IPS DF 6.9 (cell line): ENCODE measurements around the gene DUSP10.

Source experiments
- DNase-seq: peaks from one replicate; pipeline ENCODE4 v3.0.0-alpha.2; 2013; ENCODE audit warnings: low read depth, low spot score
- H3K27ac ChIP-seq: one replicate; pipeline ENCODE4 v1.5.1; 2013; ENCODE audit warnings: low read length, control low read depth
- H3K27me3 ChIP-seq: 2 replicates; pipeline ENCODE4 v1.6.1; 2013; ENCODE audit warnings: mild to moderate bottlenecking, low read length; ENCODE audit not compliant: control insufficient read depth, insufficient read depth
- H3K36me3 ChIP-seq: 2 replicates; pipeline ENCODE4 v1.6.1; 2013; ENCODE audit warnings: low read length; ENCODE audit not compliant: control insufficient read depth, insufficient read depth
- H3K4me1 ChIP-seq: 2 replicates; pipeline ENCODE4 v1.6.1; 2013; ENCODE audit warnings: low read length; ENCODE audit not compliant: control insufficient read depth, insufficient read depth
- H3K4me3 ChIP-seq: 2 replicates; pipeline ENCODE4 v1.5.1; 2013; ENCODE audit warnings: mild to moderate bottlenecking, low read length
- H3K9me3 ChIP-seq: 2 replicates; pipeline ENCODE4 v1.6.1; 2013; ENCODE audit warnings: low read length, inconsistent platforms; ENCODE audit not compliant: control insufficient read depth, insufficient read depth
- WGBS: extraction: QIAGEN DNeasy Blood & Tissue Kit; methylation state at CpG from one replicate; pipeline ENCODE4 v1.1.7; 2013; ENCODE audit warnings: mixed read lengths, missing lambda C conversion rate; ENCODE audit not compliant: insufficient read length, insufficient coverage; 5-methylcytosine and 5-hydroxymethylcytosine counted together

The DUSP10 gene

DNA sequence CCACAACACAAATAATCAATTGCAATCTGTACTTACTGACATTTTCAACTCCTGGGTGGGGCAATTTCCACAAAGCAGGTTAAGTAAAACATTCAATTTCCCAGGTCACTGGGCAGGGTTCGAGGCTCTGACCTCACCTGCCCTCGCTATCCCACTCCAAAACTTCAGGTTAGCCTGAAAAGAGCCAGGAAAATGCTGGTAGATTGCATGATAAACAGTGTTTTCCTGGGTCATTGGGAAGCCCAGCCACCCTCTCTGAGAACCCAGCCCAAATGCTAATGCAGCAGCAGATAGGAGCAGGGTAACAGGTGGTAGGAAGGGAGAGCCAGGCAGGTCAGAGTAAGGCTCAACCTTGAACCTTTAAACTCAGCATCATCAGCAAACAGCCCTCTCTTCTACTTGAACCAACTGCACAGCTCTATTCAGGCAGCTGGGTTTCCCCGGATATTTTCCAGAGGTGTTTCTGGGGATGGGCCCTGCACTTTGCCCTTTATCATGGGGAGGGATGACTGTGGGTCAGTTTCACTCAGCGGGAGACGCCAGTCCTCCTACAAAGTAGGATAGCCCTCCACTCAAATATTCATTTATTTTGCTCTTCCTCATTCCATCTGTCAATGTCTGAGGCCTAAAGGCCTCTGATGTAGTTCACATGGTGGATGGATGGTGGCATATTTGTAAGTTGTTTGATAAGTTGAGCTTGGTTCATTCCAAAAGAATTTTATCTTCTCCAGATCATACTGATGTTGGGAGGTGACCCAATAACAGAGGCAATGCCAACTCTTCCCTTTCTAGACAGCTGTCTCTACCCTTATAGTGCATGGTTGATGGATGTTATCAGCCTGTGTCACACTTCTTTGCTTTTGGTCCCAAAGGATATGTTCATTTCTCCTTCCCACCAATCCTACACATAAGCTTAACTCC lies 65.7 kb downstream of the DUSP10 start:
- no peaks in the 10 kb centered on the region for H3K4me1 ChIP-seq
- no peak for DNase-seq
- no peak overlapping the region for H3K4me3 ChIP-seq
- WGBS = no CpG with 5 or more reads among the region's 5 CpGs
- no peak overlapping the region for H3K27ac ChIP-seq
- no peaks in the 10 kb centered on the region for H3K27me3 ChIP-seq
- H3K9me3 ChIP-seq = no peaks in the 10 kb centered on the region
- no peaks in the 10 kb centered on the region for H3K36me3 ChIP-seq

DNA sequence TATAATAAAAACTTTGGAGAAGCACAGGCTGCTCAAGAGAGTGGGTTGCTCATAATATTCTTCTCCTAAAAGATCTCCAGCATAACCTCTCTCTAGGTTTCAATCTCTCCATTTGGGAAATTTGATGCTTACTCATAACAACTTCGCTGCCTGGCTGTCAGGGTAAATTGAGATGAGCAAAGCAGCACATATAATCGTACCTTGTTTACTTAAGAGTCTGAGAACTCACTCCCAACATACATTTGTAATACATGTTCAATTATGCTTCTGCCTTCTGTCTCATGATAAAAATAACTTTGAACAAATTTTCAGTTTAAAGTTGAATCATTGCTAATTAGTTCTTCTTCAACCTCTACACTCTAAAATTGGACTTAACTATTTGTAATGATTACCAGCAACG lies 68.9 kb downstream of the DUSP10 start:
- Histone ChIP-seq H3K36me3 (no peaks in the 10 kb centered on the region), H3K4me3 (no peak overlapping the region), H3K9me3 (no peaks in the 10 kb centered on the region), H3K27ac (no peak overlapping the region), H3K4me1 (no peaks in the 10 kb centered on the region), H3K27me3 (no peaks in the 10 kb centered on the region)
- no peak for DNase-seq
- no CpG with 5 or more reads among the region's 3 CpGs for WGBS

DNA sequence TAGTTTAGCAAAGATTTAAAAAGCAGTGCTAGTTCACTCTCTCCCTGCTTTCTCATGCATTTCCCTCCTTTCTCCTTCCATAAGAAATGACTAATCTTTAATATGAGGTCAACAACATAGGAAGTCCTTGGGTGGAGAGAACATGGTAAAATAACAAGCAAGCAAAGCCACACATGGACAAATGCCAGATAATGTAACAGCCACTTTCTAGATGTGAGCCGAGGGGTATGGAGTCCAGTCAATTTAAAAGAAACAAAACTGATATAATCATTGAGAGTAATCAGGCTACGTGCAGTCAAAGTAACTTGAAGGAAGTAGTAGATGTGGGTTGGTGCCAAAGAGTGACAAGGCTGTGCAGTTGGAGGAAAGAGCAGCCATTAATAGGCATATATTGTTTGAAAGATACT lies 69.6 kb downstream of the DUSP10 start:
- H3K4me3 ChIP-seq = no peak overlapping the region
- DNase-seq = no peak
- WGBS = no CpG with 5 or more reads among the region's 2 CpGs

DNA sequence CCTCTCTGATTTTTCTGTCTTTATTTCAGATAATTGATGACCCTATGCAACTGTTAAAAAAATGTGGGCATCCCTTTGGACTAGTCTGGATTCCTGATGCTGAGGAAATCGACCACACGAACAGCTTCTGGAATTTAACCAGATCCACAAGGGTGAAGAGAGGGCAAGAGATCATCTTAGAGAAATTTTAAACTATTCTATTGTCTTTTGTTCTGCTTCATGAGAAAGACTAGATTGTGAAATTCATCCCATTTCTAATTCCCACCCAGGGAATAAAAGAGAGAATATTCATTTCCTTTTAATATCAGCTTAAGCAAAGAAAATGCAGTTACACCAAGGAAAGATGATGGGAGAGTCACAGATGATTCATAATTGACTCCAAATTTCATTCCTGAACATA lies 71.8 kb downstream of the DUSP10 start:
- Histone ChIP-seq H3K27me3 (no peaks in the 10 kb centered on the region), H3K4me3 (no peak overlapping the region), H3K4me1 (no peaks in the 10 kb centered on the region), H3K27ac (no peak overlapping the region), H3K36me3 (no peaks in the 10 kb centered on the region), H3K9me3 (no peaks in the 10 kb centered on the region)
- WGBS = no CpG with 5 or more reads among the region's 2 CpGs
- no peak for DNase-seq

More for the DNA sequence above, 69.6 kb downstream of the DUSP10 start:
- no peaks in the 10 kb centered on the region for H3K4me1 ChIP-seq
- no peaks in the 10 kb centered on the region for H3K9me3 ChIP-seq
- no peaks in the 10 kb centered on the region for H3K36me3 ChIP-seq
- no peaks in the 10 kb centered on the region for H3K27me3 ChIP-seq
- H3K27ac ChIP-seq = no peak overlapping the region

DNA sequence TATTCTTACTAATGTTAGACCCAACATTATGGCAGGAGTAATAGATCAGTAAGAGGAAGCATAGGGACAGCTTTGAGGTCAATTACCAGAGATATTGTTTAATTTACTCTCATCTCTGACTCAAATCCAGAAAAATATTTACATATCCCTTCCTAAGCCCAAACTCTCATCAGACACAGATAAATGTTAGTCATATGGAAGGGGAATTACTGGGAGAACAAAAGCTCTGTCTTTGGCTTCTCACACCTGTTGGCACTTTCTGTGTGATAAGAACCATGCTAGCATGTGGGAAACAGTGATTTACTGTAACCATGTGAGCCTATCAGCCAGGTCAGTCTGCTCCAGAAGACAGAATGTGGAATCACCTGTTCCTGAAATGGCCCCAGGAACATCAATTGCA lies 72.4 kb downstream of the DUSP10 start:
- Histone ChIP-seq H3K36me3 (no peaks in the 10 kb centered on the region), H3K27me3 (no peaks in the 10 kb centered on the region), H3K4me3 (no peak overlapping the region), H3K4me1 (no peaks in the 10 kb centered on the region), H3K9me3 (no peaks in the 10 kb centered on the region), H3K27ac (no peak overlapping the region)
- no peak for DNase-seq

DNA sequence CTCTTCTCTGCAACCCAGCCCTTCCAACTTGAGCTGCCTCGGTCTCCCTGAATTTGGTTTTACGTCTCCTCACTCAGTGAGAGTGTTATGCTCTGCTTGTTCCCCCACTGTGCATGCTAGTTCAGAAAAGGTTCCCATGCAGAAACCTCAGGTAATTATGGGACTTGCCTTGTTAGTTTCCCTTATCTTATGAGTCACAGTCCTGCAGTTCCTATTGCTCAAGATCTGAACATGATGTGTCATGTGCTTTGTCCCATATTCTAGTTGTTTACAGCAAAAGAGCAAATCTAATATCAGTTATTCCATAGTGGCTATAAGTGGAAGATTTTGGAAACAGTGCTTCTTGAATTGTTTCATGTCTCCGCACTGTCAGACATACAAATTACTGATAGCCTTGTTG lies 74.4 kb downstream of the DUSP10 start:
- no CpG with 5 or more reads among the region's 3 CpGs for WGBS
- H3K4me3 ChIP-seq = no peak overlapping the region
- H3K27ac ChIP-seq = no peak overlapping the region
- H3K27me3 ChIP-seq = no peaks in the 10 kb centered on the region
- DNase-seq = no peak
- no peaks in the 10 kb centered on the region; the same call in 1 of the 2 replicates for H3K4me1 ChIP-seq
- no peaks in the 10 kb centered on the region for H3K9me3 ChIP-seq
- H3K36me3 ChIP-seq = no peaks in the 10 kb centered on the region

DNA sequence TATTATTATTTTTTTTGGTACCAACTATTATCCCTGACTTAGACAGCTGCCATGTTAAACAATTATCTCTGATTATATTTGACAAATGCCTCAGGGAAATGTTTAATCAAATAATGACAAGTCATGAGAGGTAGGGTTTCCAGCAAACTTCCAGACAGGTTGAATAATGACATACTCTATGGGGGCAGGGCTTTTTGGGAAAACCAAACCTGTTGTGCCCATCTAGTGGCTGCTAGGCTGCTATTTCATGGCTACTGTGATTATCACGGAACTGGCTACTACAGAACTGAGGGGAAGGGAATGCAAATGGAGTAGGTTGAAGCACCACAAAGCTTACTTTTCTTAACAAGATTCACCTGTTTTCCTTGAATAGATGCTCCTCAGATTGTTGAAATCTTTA lies 77.6 kb downstream of the DUSP10 start:
- Histone ChIP-seq H3K4me3 (no peak overlapping the region), H3K27me3 (no peaks in the 10 kb centered on the region), H3K36me3 (no peaks in the 10 kb centered on the region), H3K9me3 (no peaks in the 10 kb centered on the region), H3K27ac (no peak overlapping the region), H3K4me1 (no peaks in the 10 kb centered on the region; the same call in 1 of the 2 replicates)
- WGBS = no CpG with 5 or more reads among the region's 1 CpG
- no peak for DNase-seq

DNA sequence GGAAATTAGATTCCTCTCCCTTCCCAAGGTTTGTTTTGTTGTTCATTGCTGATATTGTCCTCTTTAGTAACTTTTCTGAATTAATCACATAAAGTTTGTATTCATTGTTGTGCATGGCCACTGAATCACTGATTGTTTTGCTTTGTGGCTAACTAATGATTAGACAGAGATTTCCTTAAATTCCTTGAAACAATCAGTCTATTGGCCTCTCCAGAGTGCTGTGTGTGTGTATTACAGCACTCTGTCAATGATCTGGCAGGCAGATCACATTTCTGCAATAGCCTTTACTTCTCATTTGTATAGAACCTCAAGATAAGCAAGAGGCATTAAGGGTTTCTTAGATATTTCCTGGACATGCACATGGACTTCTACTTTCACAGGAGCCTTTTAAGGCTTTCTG lies 78.6 kb downstream of the DUSP10 start:
- Histone ChIP-seq H3K4me3 (no peak overlapping the region), H3K9me3 (no peaks in the 10 kb centered on the region), H3K36me3 (no peaks in the 10 kb centered on the region), H3K27ac (no peak overlapping the region), H3K4me1 (no peaks in the 10 kb centered on the region; the same call in 1 of the 2 replicates), H3K27me3 (no peaks in the 10 kb centered on the region)
- DNase-seq = no peak

DNA sequence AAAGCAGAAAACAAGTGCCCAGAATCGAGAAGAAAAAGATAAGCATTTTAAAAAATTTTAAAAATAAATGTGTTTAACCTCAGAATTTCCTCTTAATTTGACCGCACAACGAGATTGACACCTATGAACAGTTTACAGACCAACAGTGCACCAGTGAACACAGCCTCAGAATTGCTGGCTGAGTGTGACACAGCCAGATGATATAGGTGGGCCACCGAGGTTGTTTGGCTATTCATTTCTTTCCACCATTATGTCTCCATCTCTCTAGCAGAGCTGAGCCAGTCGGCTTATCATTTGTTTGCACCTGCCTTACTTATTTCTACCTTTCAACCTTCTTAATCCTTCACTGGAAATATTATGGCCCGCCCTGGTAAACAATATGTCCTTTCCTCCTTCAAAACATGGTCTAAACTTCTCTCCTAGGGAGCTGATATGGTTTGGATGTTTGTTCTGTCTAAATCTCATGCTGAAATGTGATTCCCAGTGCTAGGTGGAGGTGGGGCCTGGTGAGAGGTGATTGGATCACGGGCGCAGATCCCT lies 86.1 kb downstream of the DUSP10 start:
- WGBS = no CpG with 5 or more reads among the region's 8 CpGs
- no peak overlapping the region for H3K4me3 ChIP-seq
- no peak overlapping the region for H3K27ac ChIP-seq
- DNase-seq = no peak
- H3K36me3 ChIP-seq = no peaks in the 10 kb centered on the region
- no peaks in the 10 kb centered on the region for H3K9me3 ChIP-seq
- no peaks in the 10 kb centered on the region for H3K4me1 ChIP-seq
- H3K27me3 ChIP-seq = no peaks in the 10 kb centered on the region
